Type B pancreatic cell (in vitro differentiated cells): ENCODE measurements around the gene ZFAND6. TPM values are rescaled to one million over a fixed set of nuclear protein-coding genes. Genes with fewer than 3 reads are reported as not detected.

Source experiments
- DNase-seq: peaks from one replicate; pipeline ENCODE4 v3.0.0; 2021; ENCODE audit warnings: mixed read lengths; ENCODE audit not compliant: unreplicated experiment; ENCODE audit errors: extremely low spot score
- H3K27ac Mint-ChIP-seq: 2 replicates; pipeline ENCODE4 v1.8.0; 2021; ENCODE audit warnings: mild to moderate bottlenecking, mixed read lengths
- H3K27me3 Mint-ChIP-seq: 2 replicates; pipeline ENCODE4 v1.8.0; 2021; ENCODE audit warnings: mixed read lengths
- H3K36me3 Mint-ChIP-seq: 2 replicates; pipeline ENCODE4 v1.8.0; 2021; ENCODE audit warnings: mixed read lengths
- H3K4me1 Mint-ChIP-seq: one replicate; pipeline ENCODE4 v1.8.0; 2021; ENCODE audit warnings: mixed read lengths; ENCODE audit not compliant: unreplicated experiment
- H3K4me3 Mint-ChIP-seq: 2 replicates; pipeline ENCODE4 v1.8.0; 2021; ENCODE audit warnings: mild to moderate bottlenecking, mixed read lengths
- H3K9me3 Mint-ChIP-seq: 2 replicates; pipeline ENCODE4 v1.8.0; 2021; ENCODE audit warnings: mixed read lengths
- total RNA-seq: library from RNA; stranded (reverse); gene quantifications from 2 replicates; pipeline ENCODE4 v1.2.1, GENCODE V29; 2021; ENCODE audit warnings: low replicate concordance
- TF ChIP-seq, protein P1 (sequence below): fragments of 200-600 bp; sonication (generic); conservative IDR thresholded peaks from 2 replicates; pipeline ENCODE4 v1.5.0; 2021; ENCODE audit warnings: antibody characterized with exemption, mild to moderate bottlenecking

ZFAND6 gene
- total RNA-seq, 1 donor from 2014 or later: 59.6 TPM

DNA sequence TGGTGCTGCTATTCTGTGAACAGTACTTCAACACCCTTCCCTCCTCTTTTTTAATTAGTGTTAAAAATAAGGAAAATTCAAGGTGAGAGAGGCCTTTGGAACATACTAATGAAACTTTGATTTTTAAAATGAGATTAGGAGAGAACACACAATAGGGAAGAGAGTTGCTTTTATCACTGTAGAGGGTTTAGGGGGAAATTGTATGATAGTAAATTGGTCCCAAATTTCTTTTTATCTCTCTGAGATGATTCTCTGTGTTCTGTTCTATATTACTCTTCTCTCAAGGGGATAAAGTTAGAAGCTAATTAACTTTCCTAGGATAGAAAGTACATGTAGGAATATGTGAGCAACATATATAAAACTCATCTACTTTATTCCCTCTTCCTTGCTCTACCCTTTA is 40.8 kb downstream of the ZFAND6 start:
- Mint-ChIP-seq H3K36me3 (peaks cover 11% of the 10 kb centered on the region), H3K9me3 (peaks cover 4% of the 10 kb centered on the region)

GRCh38 chr15:80105193-80105592 is 45.7 kb downstream of the ZFAND6 start:
- peaks cover 7% of the 10 kb centered on the region for H3K4me1 Mint-ChIP-seq
- no peaks in the 10 kb centered on the region for H3K27me3 Mint-ChIP-seq
- no peak overlapping the region for H3K4me3 Mint-ChIP-seq
- TF ChIP-seq, protein P1, sequence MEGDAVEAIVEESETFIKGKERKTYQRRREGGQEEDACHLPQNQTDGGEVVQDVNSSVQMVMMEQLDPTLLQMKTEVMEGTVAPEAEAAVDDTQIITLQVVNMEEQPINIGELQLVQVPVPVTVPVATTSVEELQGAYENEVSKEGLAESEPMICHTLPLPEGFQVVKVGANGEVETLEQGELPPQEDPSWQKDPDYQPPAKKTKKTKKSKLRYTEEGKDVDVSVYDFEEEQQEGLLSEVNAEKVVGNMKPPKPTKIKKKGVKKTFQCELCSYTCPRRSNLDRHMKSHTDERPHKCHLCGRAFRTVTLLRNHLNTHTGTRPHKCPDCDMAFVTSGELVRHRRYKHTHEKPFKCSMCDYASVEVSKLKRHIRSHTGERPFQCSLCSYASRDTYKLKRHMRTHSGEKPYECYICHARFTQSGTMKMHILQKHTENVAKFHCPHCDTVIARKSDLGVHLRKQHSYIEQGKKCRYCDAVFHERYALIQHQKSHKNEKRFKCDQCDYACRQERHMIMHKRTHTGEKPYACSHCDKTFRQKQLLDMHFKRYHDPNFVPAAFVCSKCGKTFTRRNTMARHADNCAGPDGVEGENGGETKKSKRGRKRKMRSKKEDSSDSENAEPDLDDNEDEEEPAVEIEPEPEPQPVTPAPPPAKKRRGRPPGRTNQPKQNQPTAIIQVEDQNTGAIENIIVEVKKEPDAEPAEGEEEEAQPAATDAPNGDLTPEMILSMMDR: no peak
- peaks cover 15% of the 10 kb centered on the region for H3K36me3 Mint-ChIP-seq
- peaks cover 4% of the 10 kb centered on the region for H3K9me3 Mint-ChIP-seq
- DNase-seq: no peak
- no peak overlapping the region for H3K27ac Mint-ChIP-seq

More for the DNA sequence above, 40.8 kb downstream of the ZFAND6 start:
- TF ChIP-seq, protein P1: no peak
- H3K27ac Mint-ChIP-seq: no peak overlapping the region
- DNase-seq: no peak
- H3K4me1 Mint-ChIP-seq: peaks cover 20% of the 10 kb centered on the region
- H3K27me3 Mint-ChIP-seq: no peaks in the 10 kb centered on the region
- H3K4me3 Mint-ChIP-seq: no peak overlapping the region

- Mint-ChIP-seq H3K36me3 (peaks cover 15% of the 10 kb centered on the region), H3K4me1 (peaks cover 7% of the 10 kb centered on the region), H3K27me3 (no peaks in the 10 kb centered on the region), H3K4me3 (no peak overlapping the region), H3K9me3 (peaks cover 4% of the 10 kb centered on the region), H3K27ac (no peak overlapping the region)
- DNase-seq: no peak
- TF ChIP-seq, protein P1: no peak
Observed at GRCh38 chr15:80105595-80105994, 46.1 kb downstream of the ZFAND6 start.

DNA sequence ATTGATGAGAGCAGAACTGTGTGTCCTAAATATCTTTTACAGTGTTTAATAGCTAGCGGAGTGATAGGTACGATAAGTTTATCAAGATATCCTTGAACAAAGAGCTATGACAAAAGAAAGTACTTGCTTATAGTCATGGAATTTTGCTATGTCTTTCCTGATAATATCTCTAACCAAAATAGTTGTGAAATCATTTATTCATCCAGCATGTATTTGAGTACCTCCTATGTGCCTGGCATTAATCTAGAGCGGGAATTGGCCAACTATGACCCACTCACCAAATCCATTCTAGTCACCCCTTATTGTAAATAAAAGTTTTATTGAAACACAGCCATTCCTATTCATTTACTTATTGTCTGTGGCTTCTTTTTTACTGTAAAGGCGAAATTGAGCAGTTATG is 46.6 kb downstream of the ZFAND6 start:
- H3K9me3 Mint-ChIP-seq: peaks cover 4% of the 10 kb centered on the region
- peaks cover 15% of the 10 kb centered on the region for H3K36me3 Mint-ChIP-seq
- H3K4me1 Mint-ChIP-seq: peaks cover 7% of the 10 kb centered on the region
- DNase-seq: no peak
- H3K27me3 Mint-ChIP-seq: no peaks in the 10 kb centered on the region
- H3K27ac Mint-ChIP-seq: no peak overlapping the region
- TF ChIP-seq, protein P1: no peak
- no peak overlapping the region for H3K4me3 Mint-ChIP-seq

DNA sequence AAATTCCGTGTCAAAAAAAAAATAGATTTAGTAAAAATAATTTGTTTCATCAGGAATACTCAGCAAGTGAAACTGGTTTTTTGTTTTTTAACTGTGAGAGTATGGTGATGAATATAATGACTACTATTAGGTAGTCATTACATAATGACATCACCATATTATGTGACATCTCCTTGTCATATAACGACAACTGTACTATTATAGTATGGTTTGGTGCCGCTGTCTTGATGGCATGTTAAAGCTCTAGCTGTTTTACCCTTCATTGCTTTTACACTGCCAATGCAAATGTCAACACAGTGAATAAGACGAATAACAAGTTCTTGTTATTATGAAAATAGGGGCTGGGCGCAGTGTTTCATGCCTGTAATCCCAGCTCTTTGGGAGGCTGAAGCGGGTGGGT is 47.7 kb downstream of the ZFAND6 start:
- no peaks in the 10 kb centered on the region for H3K27me3 Mint-ChIP-seq
- H3K4me3 Mint-ChIP-seq: no peak overlapping the region
- H3K27ac Mint-ChIP-seq: no peak overlapping the region
- peaks cover 3% of the 10 kb centered on the region for H3K4me1 Mint-ChIP-seq
- DNase-seq: no peak
- no peaks in the 10 kb centered on the region for H3K9me3 Mint-ChIP-seq
- peaks cover 11% of the 10 kb centered on the region for H3K36me3 Mint-ChIP-seq
- TF ChIP-seq, protein P1: no peak

DNA sequence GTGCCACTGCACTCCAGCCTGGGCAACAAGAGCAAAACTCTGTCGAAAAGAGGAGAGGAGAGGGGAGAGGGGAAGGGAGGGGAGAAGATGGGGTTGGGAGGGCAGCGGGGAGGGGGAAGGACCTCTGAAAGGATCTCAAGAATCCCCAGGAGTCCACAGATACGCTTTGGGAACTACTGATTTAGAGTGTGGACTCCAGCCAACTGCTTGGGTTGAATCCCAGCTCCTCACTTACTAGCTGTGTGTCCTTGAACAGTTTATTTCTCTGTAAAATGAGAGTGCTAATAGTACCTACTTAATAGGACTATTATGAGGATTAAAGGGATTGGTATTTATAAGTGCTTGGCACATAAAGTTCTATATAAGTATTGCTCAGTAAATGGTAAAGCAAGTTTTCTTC is 48.3 kb downstream of the ZFAND6 start:
- TF ChIP-seq, protein P1: no peak
- Mint-ChIP-seq H3K4me1 (no peaks in the 10 kb centered on the region), H3K27me3 (no peaks in the 10 kb centered on the region), H3K4me3 (no peak overlapping the region), H3K9me3 (no peaks in the 10 kb centered on the region), H3K27ac (no peak overlapping the region), H3K36me3 (peaks cover 11% of the 10 kb centered on the region)
- DNase-seq: no peak
